Ishikawa (cell line): ENCODE data around the gene TRAPPC1.

Source experiments
- EP300 ChIP-seq: IDR thresholded peaks from 2 replicates; pipeline ENCODE4 v1.6.1; 2012; ENCODE audit warnings: borderline replicate concordance
- FOXM1 ChIP-seq: IDR thresholded peaks from 2 replicates; pipeline ENCODE4 v1.6.1; 2012; ENCODE audit warnings: low read depth, borderline replicate concordance
- NFIC ChIP-seq: IDR thresholded peaks from 2 replicates; pipeline ENCODE4 v1.6.1; 2012
- RAD21 ChIP-seq: IDR thresholded peaks from 2 replicates; pipeline ENCODE4 v1.6.1; 2012; ENCODE audit warnings: low read depth
- TCF12 ChIP-seq: IDR thresholded peaks from 2 replicates; pipeline ENCODE4 v1.6.1; 2012; ENCODE audit warnings: low read depth

DNA sequence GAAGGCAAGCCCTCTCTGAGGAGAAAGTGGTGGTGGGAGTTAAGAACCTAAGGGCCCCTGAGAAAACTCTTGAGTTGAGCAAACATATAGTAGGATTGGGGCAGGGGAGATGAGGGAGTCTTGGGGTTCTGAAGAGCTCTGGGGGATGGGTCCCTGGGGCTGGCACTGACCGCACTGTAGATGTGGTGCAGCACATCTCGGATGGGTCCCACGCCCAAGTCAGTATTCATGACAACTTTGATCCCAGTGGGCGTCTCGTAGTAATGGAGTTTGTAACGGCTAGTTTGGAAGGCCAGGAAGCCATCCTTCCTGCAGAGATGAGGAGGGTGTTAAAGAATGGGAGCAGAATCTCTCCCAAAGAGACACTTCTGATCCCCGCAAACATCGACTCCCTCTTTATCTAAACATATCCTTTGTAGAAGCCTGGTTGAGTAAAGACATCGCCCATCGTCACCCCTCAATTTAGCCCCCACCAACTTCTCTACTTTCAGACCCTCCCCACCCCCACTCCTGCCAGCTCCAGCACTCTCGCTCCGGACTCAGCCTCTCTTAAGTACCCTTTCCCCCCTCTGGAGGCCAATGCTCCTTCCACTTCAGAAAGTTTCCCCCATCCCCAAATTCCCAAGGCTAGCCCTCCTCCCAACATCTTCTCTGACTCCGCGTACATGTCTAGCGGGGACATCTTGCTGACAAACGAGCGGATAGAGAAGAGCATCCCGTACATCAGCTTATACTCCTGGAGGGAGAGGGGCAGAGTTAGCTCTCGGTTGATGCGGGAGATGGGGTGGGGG, 710 bp downstream of the TRAPPC1 start:
- no peak for TF ChIP-seq RAD21
- no peak for TF ChIP-seq EP300
- TF ChIP-seq TCF12 = no peak
- no peak for TF ChIP-seq NFIC
- TF ChIP-seq FOXM1 = no peak
